ENCODE data around the gene IL1RAPL1. TPM values are rescaled to one million over a fixed set of nuclear protein-coding genes. Genes with fewer than 3 reads are reported as not detected.
"Not testable (repeated sequence)": the region's sequence is repeated elsewhere in the genome, so short reads cannot be mapped to it uniquely, and the experiment has no call there.

Gene IL1RAPL1
- total RNA-seq, 1 experiment from 2014 or later: 2.9 TPM

DNA sequence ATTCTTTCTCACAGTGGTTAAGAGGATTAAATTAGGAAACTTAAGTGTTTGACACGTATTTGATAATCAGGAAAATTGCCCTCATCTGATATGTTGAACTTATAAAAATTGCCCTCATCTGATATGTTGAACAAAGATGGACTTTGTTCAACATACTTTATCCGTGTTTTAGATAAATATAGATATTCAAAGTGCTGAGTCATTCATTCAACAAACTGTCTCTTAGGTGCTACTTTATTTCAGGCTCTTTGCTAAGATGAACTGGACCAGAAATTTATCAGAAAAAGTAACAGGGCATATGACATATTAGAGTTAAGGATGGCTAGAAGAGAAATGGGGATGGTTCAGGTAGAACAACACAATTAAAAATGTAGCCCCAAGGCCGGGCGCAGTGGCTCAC is 81.7 kb downstream of the IL1RAPL1 start:
- DNase-seq: no peak
- Histone ChIP-seq H3K27me3 (ENCODE audit: control insufficient read depth, insufficient read depth, low read length) (no peaks in the 10 kb centered on the region), H3K36me3 (replicated peaks; ENCODE audit: control insufficient read depth, insufficient read depth, low read length) (no peaks in the 10 kb centered on the region), H3K4me3 (ENCODE audit: insufficient read depth, low read depth, low read length) (no peak overlapping the region)

GRCh38 chrX:28670074-28670473 is 82.8 kb downstream of the IL1RAPL1 start:
- no peaks in the 10 kb centered on the region for H3K27me3 ChIP-seq (ENCODE audit: control insufficient read depth, insufficient read depth, low read length)
- DNase-seq: no peak
- H3K4me3 ChIP-seq (ENCODE audit: insufficient read depth, low read depth, low read length): no peak overlapping the region
- H3K36me3 ChIP-seq (replicated peaks; ENCODE audit: control insufficient read depth, insufficient read depth, low read length): no peaks in the 10 kb centered on the region

- DNase-seq: no peak
Measured at GRCh38 chrX:28675173-28675572, 87.9 kb downstream of the IL1RAPL1 start.

DNA sequence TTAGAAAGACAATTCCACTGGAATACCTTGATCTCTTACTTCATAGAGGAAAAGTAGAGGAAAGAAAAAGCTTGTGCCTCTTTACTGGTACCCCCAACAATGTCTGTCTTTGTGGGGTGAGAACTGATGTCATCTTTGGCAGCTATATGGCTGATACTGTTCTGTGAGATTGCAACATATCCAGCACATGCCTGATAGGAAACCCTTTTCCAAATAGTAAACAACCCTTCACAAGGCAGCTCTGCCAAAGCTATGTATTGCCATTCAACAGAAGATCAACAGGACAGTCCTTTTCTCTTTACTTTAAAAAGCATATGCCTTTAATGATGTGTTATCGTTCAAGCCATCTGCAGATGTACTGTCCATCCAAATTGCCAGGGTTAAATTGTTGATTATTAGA is 105.9 kb downstream of the IL1RAPL1 start:
- Histone ChIP-seq H3K36me3 (replicated peaks; ENCODE audit: control insufficient read depth, insufficient read depth, low read length) (no peaks in the 10 kb centered on the region), H3K27me3 (ENCODE audit: control insufficient read depth, insufficient read depth, low read length) (no peaks in the 10 kb centered on the region), H3K4me3 (ENCODE audit: insufficient read depth, low read depth, low read length) (no peak overlapping the region)
- no peak for DNase-seq

More at GRCh38 chrX:28675173-28675572, 87.9 kb downstream of the IL1RAPL1 start:
- no peak overlapping the region for H3K4me3 ChIP-seq (ENCODE audit: insufficient read depth, low read depth, low read length)
- H3K27me3 ChIP-seq (ENCODE audit: control insufficient read depth, insufficient read depth, low read length): no peaks in the 10 kb centered on the region
- no peaks in the 10 kb centered on the region for H3K36me3 ChIP-seq (replicated peaks; ENCODE audit: control insufficient read depth, insufficient read depth, low read length)

DNA sequence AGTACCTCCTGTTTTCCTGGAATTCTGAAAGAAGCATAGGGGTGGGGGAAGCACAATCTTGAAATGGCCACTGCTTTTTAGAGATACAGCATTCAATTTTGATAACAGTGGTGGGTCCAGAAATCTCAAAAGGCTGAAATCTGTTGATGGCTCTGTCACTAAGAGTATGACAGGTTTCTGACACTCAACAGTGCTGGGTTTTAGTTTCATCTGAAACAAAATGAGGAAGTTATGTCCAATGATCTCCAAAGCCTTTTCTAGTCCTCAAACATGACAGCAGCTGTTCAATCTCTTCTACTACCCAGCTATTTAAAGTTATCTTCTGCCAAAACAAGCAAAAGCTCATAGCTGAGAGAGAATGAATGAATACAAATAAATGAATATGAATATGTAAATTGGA is 110.5 kb downstream of the IL1RAPL1 start:
- Histone ChIP-seq H3K36me3 (replicated peaks; ENCODE audit: control insufficient read depth, insufficient read depth, low read length) (no peaks in the 10 kb centered on the region), H3K4me3 (ENCODE audit: insufficient read depth, low read depth, low read length) (no peak overlapping the region), H3K27me3 (ENCODE audit: control insufficient read depth, insufficient read depth, low read length) (no peaks in the 10 kb centered on the region)
- DNase-seq: no peak

- Histone ChIP-seq H3K27me3 (ENCODE audit: control insufficient read depth, insufficient read depth, low read length) (no peaks in the 10 kb centered on the region), H3K4me3 (ENCODE audit: insufficient read depth, low read depth, low read length) (no peak overlapping the region), H3K36me3 (replicated peaks; ENCODE audit: control insufficient read depth, insufficient read depth, low read length) (no peaks in the 10 kb centered on the region)
- DNase-seq: no peak
Measured at GRCh38 chrX:28701222-28701621, 114.0 kb downstream of the IL1RAPL1 start.

- Histone ChIP-seq H3K4me3 (ENCODE audit: insufficient read depth, low read depth, low read length) (no peak overlapping the region), H3K36me3 (replicated peaks; ENCODE audit: control insufficient read depth, insufficient read depth, low read length) (no peaks in the 10 kb centered on the region), H3K27me3 (ENCODE audit: control insufficient read depth, insufficient read depth, low read length) (no peaks in the 10 kb centered on the region)
- DNase-seq: no peak
Measured at GRCh38 chrX:28706964-28707363, 119.7 kb downstream of the IL1RAPL1 start.

DNA sequence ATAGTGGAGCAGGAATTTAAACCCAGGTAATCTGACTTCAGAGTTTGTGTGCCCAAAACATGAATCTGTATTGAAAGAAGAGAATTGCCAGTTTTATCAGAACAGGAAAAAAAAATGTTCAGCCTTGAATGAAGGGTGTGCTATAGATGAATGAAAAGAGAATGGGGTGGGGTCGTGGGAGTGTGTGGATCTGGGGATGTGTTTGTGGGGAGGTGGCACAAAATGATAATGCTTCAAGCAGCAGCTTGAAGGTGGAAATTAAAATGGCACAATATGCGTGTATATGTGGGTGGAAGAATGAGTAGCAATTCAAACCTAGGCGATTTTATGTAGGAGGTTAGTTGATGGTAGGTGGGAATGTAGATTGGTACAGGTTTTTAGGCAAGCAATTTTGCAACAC is 122.2 kb downstream of the IL1RAPL1 start:
- Histone ChIP-seq H3K4me3 (ENCODE audit: insufficient read depth, low read depth, low read length) (no peak overlapping the region), H3K36me3 (replicated peaks; ENCODE audit: control insufficient read depth, insufficient read depth, low read length) (no peaks in the 10 kb centered on the region), H3K27me3 (ENCODE audit: control insufficient read depth, insufficient read depth, low read length) (no peaks in the 10 kb centered on the region)
- DNase-seq: no peak

GRCh38 chrX:28717864-28718263 is 130.6 kb downstream of the IL1RAPL1 start:
- no peak for DNase-seq
- Histone ChIP-seq H3K4me3 (ENCODE audit: insufficient read depth, low read depth, low read length) (no peak overlapping the region), H3K27me3 (ENCODE audit: control insufficient read depth, insufficient read depth, low read length) (no peaks in the 10 kb centered on the region), H3K36me3 (replicated peaks; ENCODE audit: control insufficient read depth, insufficient read depth, low read length) (no peaks in the 10 kb centered on the region)

DNA sequence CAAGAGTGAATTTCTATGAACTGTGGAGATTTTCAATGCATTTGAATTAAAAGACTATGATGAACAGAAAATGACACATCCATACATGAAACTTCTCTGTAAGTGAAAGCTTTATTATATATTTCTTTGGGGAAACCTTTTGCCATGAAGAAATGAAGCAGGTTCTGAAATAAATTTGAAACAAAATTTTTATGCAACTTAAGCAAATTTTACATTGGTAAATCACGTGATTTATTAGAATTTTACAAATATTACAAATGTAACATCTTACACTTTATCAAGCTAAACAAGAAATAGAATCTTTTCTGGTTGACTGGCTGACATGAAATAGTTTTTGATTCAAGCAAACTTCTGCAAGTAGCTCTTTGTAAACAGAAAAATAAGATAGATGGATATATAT is 131.2 kb downstream of the IL1RAPL1 start:
- Histone ChIP-seq H3K27me3 (ENCODE audit: control insufficient read depth, insufficient read depth, low read length) (no peaks in the 10 kb centered on the region), H3K4me3 (ENCODE audit: insufficient read depth, low read depth, low read length) (no peak overlapping the region), H3K36me3 (replicated peaks; ENCODE audit: control insufficient read depth, insufficient read depth, low read length) (no peaks in the 10 kb centered on the region)
- DNase-seq: no peak

- Histone ChIP-seq H3K4me3 (ENCODE audit: insufficient read depth, low read depth, low read length) (no peak overlapping the region), H3K36me3 (replicated peaks; ENCODE audit: control insufficient read depth, insufficient read depth, low read length) (no peaks in the 10 kb centered on the region)
- DNase-seq: no peak
Measured at GRCh38 chrX:28719620-28720019, 132.4 kb downstream of the IL1RAPL1 start.

DNA sequence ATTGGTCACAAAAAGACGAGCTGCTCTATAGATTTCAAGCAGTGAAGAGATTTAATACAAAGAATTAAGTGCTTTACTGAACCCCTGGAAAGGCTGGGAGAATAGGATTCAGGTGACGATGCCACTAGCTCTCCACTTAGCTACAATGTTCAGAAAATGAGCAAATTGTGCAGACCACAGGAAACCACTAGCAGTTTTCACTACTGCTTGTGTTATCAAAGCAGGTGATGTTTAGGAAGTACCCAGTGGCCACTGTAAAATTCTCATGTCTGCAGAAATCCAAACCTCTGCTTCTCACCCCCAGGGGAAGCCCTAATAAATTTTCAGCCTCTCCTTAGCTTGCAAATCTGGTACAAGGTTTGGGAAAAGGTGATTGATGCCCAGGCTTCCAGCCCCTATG is 165.1 kb downstream of the IL1RAPL1 start:
- Histone ChIP-seq H3K27me3 (ENCODE audit: control insufficient read depth, insufficient read depth, low read length) (no peaks in the 10 kb centered on the region), H3K4me3 (ENCODE audit: insufficient read depth, low read depth, low read length) (no peak overlapping the region), H3K36me3 (replicated peaks; ENCODE audit: control insufficient read depth, insufficient read depth, low read length) (no peaks in the 10 kb centered on the region)
- no peak for DNase-seq

More at GRCh38 chrX:28719620-28720019, 132.4 kb downstream of the IL1RAPL1 start:
- H3K27me3 ChIP-seq (ENCODE audit: control insufficient read depth, insufficient read depth, low read length): no peaks in the 10 kb centered on the region

- no peaks in the 10 kb centered on the region for H3K36me3 ChIP-seq (replicated peaks; ENCODE audit: control insufficient read depth, insufficient read depth, low read length)
- no peaks in the 10 kb centered on the region for H3K27me3 ChIP-seq (ENCODE audit: control insufficient read depth, insufficient read depth, low read length)
Measured at GRCh38 chrX:28756175-28756574, 168.9 kb downstream of the IL1RAPL1 start.

GRCh38 chrX:28756647-28757046 is 169.4 kb downstream of the IL1RAPL1 start:
- Histone ChIP-seq H3K36me3 (replicated peaks; ENCODE audit: control insufficient read depth, insufficient read depth, low read length) (no peaks in the 10 kb centered on the region), H3K27me3 (ENCODE audit: control insufficient read depth, insufficient read depth, low read length) (no peaks in the 10 kb centered on the region), H3K4me3 (ENCODE audit: insufficient read depth, low read depth, low read length) (no peak overlapping the region)
- no peak for DNase-seq

More at GRCh38 chrX:28756175-28756574, 168.9 kb downstream of the IL1RAPL1 start:
- no peak for DNase-seq
- no peak overlapping the region for H3K4me3 ChIP-seq (ENCODE audit: insufficient read depth, low read depth, low read length)

- Histone ChIP-seq H3K4me3 (ENCODE audit: insufficient read depth, low read depth, low read length) (no peak overlapping the region), H3K27me3 (ENCODE audit: control insufficient read depth, insufficient read depth, low read length) (no peaks in the 10 kb centered on the region), H3K36me3 (replicated peaks; ENCODE audit: control insufficient read depth, insufficient read depth, low read length) (no peaks in the 10 kb centered on the region)
- no peak for DNase-seq
Measured at GRCh38 chrX:28757290-28757689, 170.0 kb downstream of the IL1RAPL1 start.

- not testable (repeated sequence) for DNase-seq; H3K4me3 ChIP-seq (ENCODE audit: insufficient read depth, low read depth, low read length); H3K36me3 ChIP-seq (replicated peaks; ENCODE audit: control insufficient read depth, insufficient read depth, low read length); H3K27me3 ChIP-seq (ENCODE audit: control insufficient read depth, insufficient read depth, low read length)
Measured at GRCh38 chrX:28766561-28766960, 179.3 kb downstream of the IL1RAPL1 start.
